Measurements from ENCODE around the gene CYTH2.
"Not testable (repeated sequence)": the region's sequence is repeated elsewhere in the genome, so short reads cannot be mapped to it uniquely, and the experiment has no call there.

CYTH2 gene

GRCh38 chr19:48518207-48518606, 49.0 kb downstream of the CYTH2 start:
- H3K27me3 ChIP-seq = no peaks in the 10 kb centered on the region; the same call in 1 of the 2 replicates
- TF ChIP-seq CTCF (IDR thresholded peaks at IDR 0.05; ENCODE audit: low read depth, low read length) = no peak

GRCh38 chr19:48519426-48519825, 50.3 kb downstream of the CYTH2 start:
- not testable (repeated sequence) for DNase-seq; H3K36me3 ChIP-seq; H3K4me1 ChIP-seq; H3K27me3 ChIP-seq; H3K9me3 ChIP-seq; H3K4me3 ChIP-seq (ENCODE audit: low read depth, low read length)

More at GRCh38 chr19:48518207-48518606, 49.0 kb downstream of the CYTH2 start:
- H3K9me3 ChIP-seq = no peaks in the 10 kb centered on the region
- H3K4me3 ChIP-seq (ENCODE audit: low read depth, low read length) = no peak overlapping the region
- no peaks in the 10 kb centered on the region for H3K4me1 ChIP-seq
- no peak for DNase-seq
- no peaks in the 10 kb centered on the region for H3K36me3 ChIP-seq

- Histone ChIP-seq H3K36me3 (no peaks in the 10 kb centered on the region), H3K9me3 (no peaks in the 10 kb centered on the region), H3K27me3 (no peaks in the 10 kb centered on the region), H3K4me3 (ENCODE audit: low read depth, low read length) (no peak overlapping the region), H3K4me1 (no peaks in the 10 kb centered on the region)
- no peak for DNase-seq
- TF ChIP-seq CTCF (IDR thresholded peaks at IDR 0.05; ENCODE audit: low read depth, low read length) = no peak
These were observed 51.0 kb downstream of the CYTH2 start for GRCh38 chr19:48520134-48520533.

GRCh38 chr19:48524221-48524620, 55.1 kb downstream of the CYTH2 start:
- no peaks in the 10 kb centered on the region for H3K4me1 ChIP-seq
- H3K9me3 ChIP-seq = peaks cover 2% of the 10 kb centered on the region; the same call in 1 of the 2 replicates
- DNase-seq = no peak
- no peaks in the 10 kb centered on the region for H3K36me3 ChIP-seq
- no peak for TF ChIP-seq CTCF (IDR thresholded peaks at IDR 0.05; ENCODE audit: low read depth, low read length)
- H3K4me3 ChIP-seq (ENCODE audit: low read depth, low read length) = no peak overlapping the region
- no peaks in the 10 kb centered on the region for H3K27me3 ChIP-seq

- DNase-seq = no peak
- Histone ChIP-seq H3K27me3 (no peaks in the 10 kb centered on the region), H3K4me1 (no peaks in the 10 kb centered on the region), H3K9me3 (peaks cover 2% of the 10 kb centered on the region; the same call in 1 of the 2 replicates), H3K36me3 (no peaks in the 10 kb centered on the region), H3K4me3 (ENCODE audit: low read depth, low read length) (no peak overlapping the region)
- TF ChIP-seq CTCF (IDR thresholded peaks at IDR 0.05; ENCODE audit: low read depth, low read length) = no peak
These were observed 55.6 kb downstream of the CYTH2 start for GRCh38 chr19:48524732-48525131.

GRCh38 chr19:48529156-48529555, 60.0 kb downstream of the CYTH2 start:
- Histone ChIP-seq H3K4me3 (ENCODE audit: low read depth, low read length) (no peak overlapping the region), H3K27me3 (no peaks in the 10 kb centered on the region), H3K9me3 (peaks cover 2% of the 10 kb centered on the region; the same call in 1 of the 2 replicates), H3K4me1 (no peaks in the 10 kb centered on the region), H3K36me3 (no peaks in the 10 kb centered on the region)
- DNase-seq = no peak
- no peak for TF ChIP-seq CTCF (IDR thresholded peaks at IDR 0.05; ENCODE audit: low read depth, low read length)

Data from BE2C (cell line).